Measurements from ENCODE around the gene SUGCT.

- TF ChIP-seq, protein P1, sequence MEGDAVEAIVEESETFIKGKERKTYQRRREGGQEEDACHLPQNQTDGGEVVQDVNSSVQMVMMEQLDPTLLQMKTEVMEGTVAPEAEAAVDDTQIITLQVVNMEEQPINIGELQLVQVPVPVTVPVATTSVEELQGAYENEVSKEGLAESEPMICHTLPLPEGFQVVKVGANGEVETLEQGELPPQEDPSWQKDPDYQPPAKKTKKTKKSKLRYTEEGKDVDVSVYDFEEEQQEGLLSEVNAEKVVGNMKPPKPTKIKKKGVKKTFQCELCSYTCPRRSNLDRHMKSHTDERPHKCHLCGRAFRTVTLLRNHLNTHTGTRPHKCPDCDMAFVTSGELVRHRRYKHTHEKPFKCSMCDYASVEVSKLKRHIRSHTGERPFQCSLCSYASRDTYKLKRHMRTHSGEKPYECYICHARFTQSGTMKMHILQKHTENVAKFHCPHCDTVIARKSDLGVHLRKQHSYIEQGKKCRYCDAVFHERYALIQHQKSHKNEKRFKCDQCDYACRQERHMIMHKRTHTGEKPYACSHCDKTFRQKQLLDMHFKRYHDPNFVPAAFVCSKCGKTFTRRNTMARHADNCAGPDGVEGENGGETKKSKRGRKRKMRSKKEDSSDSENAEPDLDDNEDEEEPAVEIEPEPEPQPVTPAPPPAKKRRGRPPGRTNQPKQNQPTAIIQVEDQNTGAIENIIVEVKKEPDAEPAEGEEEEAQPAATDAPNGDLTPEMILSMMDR (conservative IDR thresholded peaks at IDR 0.05; ENCODE audit: low read depth, low read length), result no peak
- TF ChIP-seq EZH2 (IDR thresholded peaks at IDR 0.05; ENCODE audit: borderline replicate concordance, low read depth, low read length, poor library complexity, severe bottlenecking), result no peak
Observed at GRCh38 chr7:40192036-40192435, 57.2 kb downstream of the SUGCT start.

All from A673 (cell line).